Astrocyte (in vitro differentiated cells and primary cell): ENCODE measurements around the gene PAPLN. TPM values are rescaled to one million over a fixed set of nuclear protein-coding genes. Genes with fewer than 3 reads are reported as not detected.

Source experiments
- DNase-seq: peaks from one replicate; pipeline ENCODE4 v3.0.0-alpha.2; 2010; ENCODE audit warnings: low read depth
- FAIRE-seq: peaks from 2 replicates; lab custom pipeline; 2011; peaks lifted over from hg19 to GRCh38; lab: Jason Lieb, UNC
- H2AFZ ChIP-seq: 2 replicates; pipeline ENCODE4 v1.6.0; 2012; ENCODE audit warnings: low read depth, low read length, inconsistent platforms
- H3K27ac ChIP-seq: 2 replicates; pipeline ENCODE4 v1.5.1; 2011; ENCODE audit warnings: low read depth, low read length, inconsistent platforms
- H3K27me3 ChIP-seq: 2 replicates; pipeline ENCODE4 v1.6.0; 2011; ENCODE audit warnings: low read length, inconsistent platforms; ENCODE audit not compliant: insufficient read depth
- H3K36me3 ChIP-seq: 2 replicates; pipeline ENCODE4 v1.5.1; 2011; ENCODE audit warnings: low read length, inconsistent platforms; ENCODE audit not compliant: insufficient read depth
- H3K4me1 ChIP-seq: 2 replicates; pipeline ENCODE4 v1.5.1; 2011; ENCODE audit warnings: low read length, inconsistent platforms; ENCODE audit not compliant: insufficient read depth
- H3K4me2 ChIP-seq: 2 replicates; pipeline ENCODE4 v1.6.0; 2012; ENCODE audit warnings: low read length, inconsistent platforms
- H3K4me3 ChIP-seq: 2 replicates; pipeline ENCODE4 v1.5.1; 2011; ENCODE audit warnings: low read depth, mild to moderate bottlenecking, low read length, inconsistent platforms; ENCODE audit not compliant: insufficient read depth
- H3K79me2 ChIP-seq: 2 replicates; pipeline ENCODE4 v1.6.0; 2012; ENCODE audit warnings: mild to moderate bottlenecking, low read length, inconsistent platforms; ENCODE audit not compliant: insufficient read depth
- H3K9ac ChIP-seq: 2 replicates; pipeline ENCODE4 v1.6.0; 2012; ENCODE audit warnings: mild to moderate bottlenecking, low read length, inconsistent platforms
- H3K9me3 ChIP-seq: 2 replicates; pipeline ENCODE4 v1.5.1; 2012; ENCODE audit warnings: low read depth, mild to moderate bottlenecking, low read length, inconsistent platforms; ENCODE audit not compliant: insufficient read depth
- H4K20me1 ChIP-seq: 2 replicates; pipeline ENCODE4 v1.6.0; 2012; ENCODE audit warnings: low read length, inconsistent platforms; ENCODE audit not compliant: insufficient read depth
- H3K27ac Mint-ChIP-seq: one replicate; pipeline ENCODE4 v1.8.0; 2021; ENCODE audit warnings: mild to moderate bottlenecking, mixed read lengths; ENCODE audit not compliant: unreplicated experiment
- H3K27me3 Mint-ChIP-seq: one replicate; pipeline ENCODE4 v1.8.0; 2021; ENCODE audit warnings: low read depth, mixed read lengths; ENCODE audit not compliant: unreplicated experiment
- H3K36me3 Mint-ChIP-seq: one replicate; pipeline ENCODE4 v1.8.0; 2021; ENCODE audit warnings: low read depth, mixed read lengths; ENCODE audit not compliant: unreplicated experiment
- H3K4me1 Mint-ChIP-seq: one replicate; pipeline ENCODE4 v1.8.0; 2021; ENCODE audit warnings: low read depth, mixed read lengths; ENCODE audit not compliant: unreplicated experiment
- H3K4me3 Mint-ChIP-seq: one replicate; pipeline ENCODE4 v1.8.0; 2021; ENCODE audit warnings: mild to moderate bottlenecking, moderate library complexity, mixed read lengths; ENCODE audit not compliant: unreplicated experiment
- H3K9me3 Mint-ChIP-seq: one replicate; pipeline ENCODE4 v1.8.0; 2021; ENCODE audit warnings: mild to moderate bottlenecking, mixed read lengths; ENCODE audit not compliant: unreplicated experiment
- EZH2 ChIP-seq: IDR thresholded peaks from 2 replicates; pipeline ENCODE4 v1.6.1; 2012; ENCODE audit warnings: mild to moderate bottlenecking, low read length, inconsistent platforms; ENCODE audit not compliant: insufficient read depth
- total RNA-seq: library from RNA; stranded (reverse); gene quantifications from 2 replicates; pipeline ENCODE4 v1.2.1, GENCODE V29; 2021
- TF ChIP-seq, protein P1 (sequence below): IDR thresholded peaks from 2 replicates; pipeline ENCODE4 v1.5.1; 2011; ENCODE audit warnings: low read depth, mild to moderate bottlenecking, inconsistent platforms, low read length, moderate library complexity; ENCODE audit not compliant: insufficient read depth

PAPLN gene
- total RNA-seq, 1 donor from 2014 or later = 5.0 TPM

DNA sequence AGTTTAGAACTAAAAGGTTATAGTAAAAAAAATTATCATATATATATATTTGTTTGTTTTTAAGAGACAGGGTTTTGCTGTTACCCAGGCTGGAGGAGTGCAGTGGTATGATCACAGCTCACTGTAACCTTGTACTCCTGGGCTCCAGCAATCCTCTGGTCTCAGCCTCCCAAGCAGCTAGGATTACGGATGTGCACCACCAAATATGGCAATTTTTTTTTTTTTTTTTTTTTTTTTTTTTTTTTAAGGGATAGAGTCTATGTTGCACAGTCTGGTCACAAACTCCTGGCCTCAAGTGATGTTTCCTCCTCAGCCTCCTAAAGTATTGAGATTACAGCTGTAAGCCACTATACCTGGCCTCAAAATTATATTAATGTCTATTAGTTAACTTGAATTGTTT, 48.7 kb downstream of the PAPLN start:
- H4K20me1 ChIP-seq = peaks cover 17% of the 10 kb centered on the region
- H3K27ac Mint-ChIP-seq = no peak overlapping the region
- no peak overlapping the region for H3K4me3 ChIP-seq
- H3K9me3 Mint-ChIP-seq = no peaks in the 10 kb centered on the region
- H2AFZ ChIP-seq = no peak overlapping the region
- no peaks in the 10 kb centered on the region for H3K4me1 ChIP-seq
- H3K4me2 ChIP-seq = no peak overlapping the region
- peaks cover 8% of the 10 kb centered on the region for H3K4me1 Mint-ChIP-seq
- H3K4me3 Mint-ChIP-seq = no peak overlapping the region
- no peaks in the 10 kb centered on the region for H3K9me3 ChIP-seq
- peaks cover 5% of the 10 kb centered on the region for H3K36me3 Mint-ChIP-seq
- no peaks in the 10 kb centered on the region for H3K27me3 ChIP-seq
- DNase-seq (no peak), FAIRE-seq (no peak)
- no peak overlapping the region for H3K27ac ChIP-seq
- H3K9ac ChIP-seq = no peak overlapping the region
- TF ChIP-seq, protein P1, sequence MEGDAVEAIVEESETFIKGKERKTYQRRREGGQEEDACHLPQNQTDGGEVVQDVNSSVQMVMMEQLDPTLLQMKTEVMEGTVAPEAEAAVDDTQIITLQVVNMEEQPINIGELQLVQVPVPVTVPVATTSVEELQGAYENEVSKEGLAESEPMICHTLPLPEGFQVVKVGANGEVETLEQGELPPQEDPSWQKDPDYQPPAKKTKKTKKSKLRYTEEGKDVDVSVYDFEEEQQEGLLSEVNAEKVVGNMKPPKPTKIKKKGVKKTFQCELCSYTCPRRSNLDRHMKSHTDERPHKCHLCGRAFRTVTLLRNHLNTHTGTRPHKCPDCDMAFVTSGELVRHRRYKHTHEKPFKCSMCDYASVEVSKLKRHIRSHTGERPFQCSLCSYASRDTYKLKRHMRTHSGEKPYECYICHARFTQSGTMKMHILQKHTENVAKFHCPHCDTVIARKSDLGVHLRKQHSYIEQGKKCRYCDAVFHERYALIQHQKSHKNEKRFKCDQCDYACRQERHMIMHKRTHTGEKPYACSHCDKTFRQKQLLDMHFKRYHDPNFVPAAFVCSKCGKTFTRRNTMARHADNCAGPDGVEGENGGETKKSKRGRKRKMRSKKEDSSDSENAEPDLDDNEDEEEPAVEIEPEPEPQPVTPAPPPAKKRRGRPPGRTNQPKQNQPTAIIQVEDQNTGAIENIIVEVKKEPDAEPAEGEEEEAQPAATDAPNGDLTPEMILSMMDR = no peak
- no peak for TF ChIP-seq EZH2
- H3K27me3 Mint-ChIP-seq = no peaks in the 10 kb centered on the region
- H3K79me2 ChIP-seq = no peaks in the 10 kb centered on the region
- peaks cover 45% of the 10 kb centered on the region for H3K36me3 ChIP-seq

DNA sequence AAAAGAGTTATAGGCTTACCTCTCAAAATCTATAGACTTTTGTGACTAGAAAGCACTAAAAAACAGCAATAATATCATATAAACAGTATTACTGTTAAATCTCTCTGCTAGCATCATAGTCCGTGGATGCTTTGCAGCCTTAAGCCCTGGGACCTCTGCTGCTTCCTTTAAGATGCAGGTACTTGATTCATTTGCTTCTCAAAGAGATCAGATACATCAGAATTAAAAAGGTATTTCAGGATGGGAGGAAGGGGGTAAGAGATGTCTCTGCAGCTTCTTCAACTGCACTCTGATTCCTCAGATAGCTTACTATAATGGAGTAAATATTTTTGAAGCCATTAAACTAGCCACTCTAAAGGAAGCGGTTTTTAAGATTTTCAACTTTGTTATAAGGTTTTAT, 49.3 kb downstream of the PAPLN start:
- H3K27ac ChIP-seq = no peak overlapping the region
- Mint-ChIP-seq H3K4me1 (peaks cover 4% of the 10 kb centered on the region), H3K27ac (no peak overlapping the region), H3K36me3 (peaks cover 5% of the 10 kb centered on the region), H3K4me3 (no peak overlapping the region), H3K9me3 (no peaks in the 10 kb centered on the region), H3K27me3 (no peaks in the 10 kb centered on the region)
- H3K4me3 ChIP-seq = no peak overlapping the region
- TF ChIP-seq EZH2 = no peak
- TF ChIP-seq, protein P1 = no peak
- no peak overlapping the region for H3K9ac ChIP-seq
- no peaks in the 10 kb centered on the region for H3K9me3 ChIP-seq
- H2AFZ ChIP-seq = no peak overlapping the region
- H3K27me3 ChIP-seq = no peaks in the 10 kb centered on the region
- peaks cover 17% of the 10 kb centered on the region for H4K20me1 ChIP-seq
- no peaks in the 10 kb centered on the region for H3K79me2 ChIP-seq
- FAIRE-seq (no peak), DNase-seq (no peak)
- H3K4me2 ChIP-seq = no peak overlapping the region
- peaks cover 40% of the 10 kb centered on the region for H3K36me3 ChIP-seq
- H3K4me1 ChIP-seq = no peaks in the 10 kb centered on the region

DNA sequence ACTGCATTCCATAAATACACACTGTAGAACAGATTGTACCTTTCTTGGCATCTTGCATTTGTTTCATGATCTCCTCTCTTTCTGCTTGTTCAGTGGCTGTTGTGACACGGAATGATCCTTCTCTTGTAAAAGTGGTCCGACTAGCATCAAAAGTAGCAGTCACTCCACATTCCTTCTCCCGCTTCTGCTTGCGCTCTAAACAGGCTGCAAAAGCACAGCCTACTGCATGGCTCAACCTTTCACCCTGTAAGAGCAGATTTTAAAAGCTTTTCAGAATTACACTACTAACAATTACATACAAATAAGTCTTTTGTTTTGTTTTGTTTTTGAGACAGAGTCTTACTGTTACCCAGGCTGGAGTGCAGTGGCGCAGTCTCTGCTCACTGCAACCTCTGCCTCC, 49.8 kb downstream of the PAPLN start:
- Mint-ChIP-seq H3K27ac (no peak overlapping the region), H3K36me3 (peaks cover 4% of the 10 kb centered on the region), H3K9me3 (no peaks in the 10 kb centered on the region), H3K27me3 (no peaks in the 10 kb centered on the region), H3K4me1 (peaks cover 1% of the 10 kb centered on the region), H3K4me3 (no peak overlapping the region)
- FAIRE-seq = no peak
- no peak overlapping the region for H3K27ac ChIP-seq
- H3K79me2 ChIP-seq = no peaks in the 10 kb centered on the region
- peaks cover 13% of the 10 kb centered on the region for H4K20me1 ChIP-seq
- no peak for DNase-seq
- no peaks in the 10 kb centered on the region for H3K27me3 ChIP-seq
- H3K4me1 ChIP-seq = no peaks in the 10 kb centered on the region
- no peak overlapping the region for H2AFZ ChIP-seq
- no peak overlapping the region for H3K9ac ChIP-seq
- no peak overlapping the region for H3K4me2 ChIP-seq
- H3K36me3 ChIP-seq = peaks cover 35% of the 10 kb centered on the region
- H3K4me3 ChIP-seq = no peak overlapping the region
- TF ChIP-seq, protein P1 = no peak
- no peak for TF ChIP-seq EZH2
- no peaks in the 10 kb centered on the region for H3K9me3 ChIP-seq
